ENCODE data around the gene RHD.
"Not testable (repeated sequence)": the region's sequence is repeated elsewhere in the genome, so short reads cannot be mapped to it uniquely, and the experiment has no call there.

The RHD gene

GRCh38 chr1:25369241-25369640, 96.9 kb downstream of the RHD start:
- no peak for TF ChIP-seq CTCF (IDR thresholded peaks at IDR 0.05; ENCODE audit: control insufficient read depth, insufficient read depth, low read depth, low read length, missing control alignments)
- DNase-seq (ENCODE audit: low read depth), result no peak

GRCh38 chr1:25369691-25370271, 97.5 kb downstream of the RHD start:
- not testable (repeated sequence) for DNase-seq (ENCODE audit: low read depth); H3K4me3 ChIP-seq (ENCODE audit: control insufficient read depth, low read depth, low read length)

More at GRCh38 chr1:25369241-25369640, 96.9 kb downstream of the RHD start:
- no peak overlapping the region for H3K4me3 ChIP-seq (ENCODE audit: control insufficient read depth, low read depth, low read length)

GRCh38 chr1:25371757-25372156, 99.4 kb downstream of the RHD start:
- DNase-seq (ENCODE audit: low read depth), result peak; percentile 84
- not testable (repeated sequence) for H3K4me3 ChIP-seq (ENCODE audit: control insufficient read depth, low read depth, low read length)

GRCh38 chr1:25378367-25378766, 106.1 kb downstream of the RHD start:
- H3K4me3 ChIP-seq (ENCODE audit: control insufficient read depth, low read depth, low read length); DNase-seq (ENCODE audit: low read depth): not testable (repeated sequence)

Measured in AG09309 (cell line).